GM21526 (cell line): ENCODE results near the gene RPS16.
A peak's percentile ranks its signal among the peaks of the same experiment; 100 is the strongest.

Source experiments
- ATAC-seq: cut with Tn5 transposase; IDR thresholded peaks from one replicate; pipeline ENCODE4 v1.9.1; 2021; ENCODE audit warnings: moderate library complexity; ENCODE audit not compliant: unreplicated experiment, low FRiP score

RPS16 gene

GRCh38 chr19:39408392-39409207, 27.1 kb downstream of the RPS16 start:
- no peak for ATAC-seq

- no peak for ATAC-seq
Observed at GRCh38 chr19:39407660-39408391, 27.9 kb downstream of the RPS16 start.

- no peak for ATAC-seq
Observed at GRCh38 chr19:39407410-39407659, 28.4 kb downstream of the RPS16 start.

DNA sequence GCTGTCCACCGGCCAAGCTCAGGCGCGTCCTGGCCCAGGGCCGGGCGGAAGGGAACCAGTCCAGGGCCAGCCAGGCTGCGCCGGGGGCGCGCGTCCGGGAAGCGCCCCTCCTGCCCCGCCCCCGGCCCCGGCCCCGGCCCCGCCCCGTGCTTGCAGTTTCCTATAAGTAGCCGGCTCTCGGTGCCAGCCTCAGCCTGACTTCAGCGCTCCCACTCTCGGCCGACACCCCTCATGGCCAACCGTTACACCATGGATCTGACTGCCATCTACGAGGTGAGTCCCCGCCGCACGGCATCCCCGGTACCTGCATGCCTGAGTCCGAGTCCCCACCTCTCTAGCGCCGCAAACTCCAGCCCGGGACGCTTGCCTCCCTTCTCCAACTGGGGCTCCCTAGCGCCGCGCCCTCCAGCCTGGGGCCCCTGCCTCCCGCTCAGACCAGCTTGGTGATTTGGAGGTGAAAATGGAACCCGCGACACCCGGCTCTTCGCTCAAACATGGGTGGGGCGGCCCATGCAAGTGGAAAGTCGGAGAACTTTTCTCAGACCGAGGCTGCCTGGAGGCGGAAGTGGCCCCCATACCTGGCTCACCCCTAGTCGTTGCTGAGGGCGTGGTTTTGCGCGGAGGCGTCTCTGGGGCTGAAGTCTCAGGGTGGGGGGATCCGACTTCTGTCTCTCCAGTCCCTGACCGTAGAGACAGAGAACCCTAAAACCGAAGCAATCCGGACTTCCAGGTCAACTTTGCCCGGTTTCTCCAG, 28.9 kb downstream of the RPS16 start, which contains the start of gene ZFP36:
Gene ZFP36, plus strand, starts transcription at position 192 of the 754 bp plus-strand sequence. Its CDS starts 58 bp downstream, at position 250.
- ATAC-seq: no peak

DNA sequence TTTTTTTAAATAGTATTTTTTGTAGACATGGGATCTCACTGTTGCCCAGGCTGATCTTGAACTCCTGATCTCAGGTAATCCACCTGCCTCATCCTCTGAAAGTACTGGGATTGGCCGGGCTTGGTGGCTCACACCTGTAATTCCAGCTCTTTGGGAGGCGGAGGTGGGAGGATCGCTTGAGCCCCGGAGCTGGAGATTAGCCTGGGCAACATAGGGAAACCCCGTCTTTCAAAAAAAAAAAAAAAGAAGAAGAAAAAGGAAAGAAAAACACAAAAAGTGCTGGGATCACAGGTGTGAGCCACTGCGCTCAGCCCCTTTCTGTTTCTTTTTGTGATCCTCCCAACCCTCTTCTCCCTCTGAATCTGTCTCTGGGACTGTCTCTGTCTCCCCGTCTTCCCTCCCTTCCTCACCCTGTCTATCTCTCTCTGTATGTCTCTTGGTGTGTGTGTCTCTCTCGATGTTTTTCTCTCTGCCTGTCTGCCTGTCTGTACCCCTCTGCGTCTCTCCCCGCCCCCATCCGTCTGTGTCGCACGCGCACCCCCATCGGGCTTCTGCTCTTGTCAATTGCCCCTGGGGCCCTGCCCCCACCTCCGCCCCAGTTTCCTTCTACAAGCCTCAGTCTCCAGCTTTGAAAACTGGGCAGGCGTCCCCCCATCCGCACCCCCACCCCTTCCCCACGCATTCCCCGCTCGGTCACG, 29.6 kb downstream of the RPS16 start:
- ATAC-seq: no peak

GRCh38 chr19:39405261-39405957, 30.3 kb downstream of the RPS16 start:
- no peak for ATAC-seq

DNA sequence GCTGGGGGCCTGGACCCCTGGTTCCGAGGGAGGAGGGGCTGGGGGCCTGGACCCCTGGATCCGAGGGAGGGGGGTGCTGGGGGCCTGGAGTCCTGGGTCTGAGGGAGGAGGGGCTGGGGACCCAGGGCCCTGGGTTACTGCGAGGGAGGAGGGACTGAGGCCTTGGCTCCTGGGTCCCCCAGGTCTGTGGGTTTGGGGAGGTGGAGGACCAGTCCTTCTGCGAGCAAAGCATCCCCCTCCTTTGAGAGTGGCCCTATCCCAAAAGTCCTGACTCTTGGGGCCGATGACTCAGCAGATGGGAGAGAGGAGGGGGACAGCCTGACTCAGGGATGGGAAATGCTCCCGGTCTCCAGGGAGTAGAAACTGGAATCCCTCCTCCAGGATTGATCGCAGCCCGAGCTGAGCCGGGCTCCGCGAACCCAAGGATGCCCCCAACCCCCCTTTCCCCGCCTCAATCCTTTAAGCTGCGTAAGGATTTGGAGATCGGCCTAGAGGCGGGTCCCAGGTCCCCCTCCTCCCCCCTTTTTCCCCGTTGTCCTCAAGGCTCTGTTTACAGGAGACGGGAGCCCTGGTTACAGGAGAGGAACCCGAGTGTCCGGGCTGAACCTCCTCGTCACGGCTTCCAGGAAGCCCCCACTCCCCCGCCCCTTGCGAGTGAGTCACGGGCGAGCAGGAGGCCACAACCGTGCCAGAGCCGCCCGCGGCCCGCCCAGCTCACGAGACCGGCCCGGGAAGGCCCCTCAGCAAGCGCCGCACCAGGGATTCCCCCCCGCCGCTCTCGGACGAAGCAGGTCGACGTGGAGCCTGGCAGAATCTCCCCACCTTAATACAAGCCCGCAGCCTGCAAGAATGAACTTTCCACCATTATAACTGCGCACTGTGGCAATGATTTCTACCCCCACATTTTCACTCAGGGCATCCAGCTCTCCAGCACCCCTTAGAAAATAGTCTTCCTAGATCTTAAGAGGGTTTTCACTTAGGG, 32.1 kb downstream of the RPS16 start:
- ATAC-seq: no peak

DNA sequence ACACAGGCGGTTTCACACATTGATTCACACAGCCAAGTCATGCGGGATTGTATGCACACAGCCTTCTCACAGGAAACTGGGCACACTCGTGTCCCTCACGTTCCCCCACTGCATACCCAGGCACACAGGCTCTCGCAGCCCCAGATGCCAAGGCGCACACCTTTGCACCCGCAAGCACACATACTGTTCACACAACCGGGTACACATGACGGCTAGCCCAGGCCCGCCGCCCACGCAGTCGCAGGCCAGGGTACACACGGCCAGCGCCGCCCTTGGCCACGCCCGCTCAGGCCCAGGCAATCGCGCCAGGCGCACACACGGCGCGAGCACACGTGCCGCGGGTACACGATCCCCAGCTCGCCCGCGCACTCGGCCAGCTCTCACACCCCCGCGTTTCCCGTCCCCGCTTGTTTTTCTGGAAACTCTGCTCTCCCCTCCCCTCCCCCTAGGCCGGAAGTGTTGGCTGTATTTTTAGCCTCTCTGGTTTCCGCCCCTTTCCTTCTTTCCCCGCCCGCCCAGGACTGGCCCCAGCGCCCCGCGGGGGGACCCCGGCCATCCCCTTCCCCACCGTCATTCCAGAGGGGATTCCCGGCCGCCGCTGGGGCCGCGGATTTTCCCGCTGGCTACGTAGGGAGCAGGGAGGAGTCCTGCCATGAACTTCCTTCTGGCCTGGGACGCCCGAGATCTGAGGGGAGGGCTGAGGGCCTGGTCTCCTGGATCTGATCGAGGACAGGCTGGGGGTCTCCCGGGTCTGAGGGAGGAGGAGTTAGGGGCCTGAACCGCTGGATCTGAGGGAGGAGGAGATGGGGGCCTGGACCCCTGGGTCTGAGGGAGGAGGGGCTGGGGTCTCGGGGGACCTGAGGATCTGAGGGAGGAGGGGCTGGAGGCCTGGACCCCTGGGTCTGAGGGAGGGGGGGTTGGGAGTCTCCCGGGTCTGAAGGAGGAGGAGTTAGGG, 33.1 kb downstream of the RPS16 start:
- peak; percentile 22 for ATAC-seq

DNA sequence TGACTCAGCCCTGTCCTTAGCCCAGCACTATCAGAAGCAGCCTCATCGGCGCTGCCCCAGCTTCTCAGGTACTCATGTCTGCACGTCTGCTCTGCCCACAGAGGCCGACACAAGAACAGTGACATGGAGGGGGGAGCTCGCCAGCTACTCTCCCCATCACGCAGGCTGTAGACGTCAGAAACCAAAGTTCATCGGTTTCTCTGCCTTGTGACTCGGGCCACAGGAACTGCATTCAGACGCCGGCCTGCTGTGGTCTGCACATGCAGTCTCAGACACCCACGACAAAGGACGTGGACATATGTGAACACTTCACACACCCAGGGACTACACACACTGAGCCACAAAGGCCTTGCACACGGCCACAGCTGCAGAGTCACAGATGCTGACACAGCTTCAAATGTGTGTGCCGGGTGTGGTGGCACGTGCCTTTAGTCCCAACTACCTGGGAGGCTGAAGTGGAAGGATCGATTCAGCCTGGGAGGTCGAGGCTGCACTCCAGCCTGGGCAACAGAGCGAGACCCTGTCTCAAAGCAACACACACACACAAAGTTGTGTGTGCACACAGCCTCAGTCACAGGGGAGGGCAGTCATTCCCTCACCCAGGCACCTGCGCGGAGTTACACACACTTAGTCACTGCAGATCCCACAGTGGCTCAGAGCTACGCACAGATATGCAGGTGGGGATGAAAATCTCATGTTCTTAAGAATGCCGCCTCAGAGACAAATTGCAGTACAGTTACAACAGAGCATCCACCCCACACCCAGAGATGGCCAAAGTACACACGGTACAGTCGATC, 34.0 kb downstream of the RPS16 start:
- no peak for ATAC-seq

DNA sequence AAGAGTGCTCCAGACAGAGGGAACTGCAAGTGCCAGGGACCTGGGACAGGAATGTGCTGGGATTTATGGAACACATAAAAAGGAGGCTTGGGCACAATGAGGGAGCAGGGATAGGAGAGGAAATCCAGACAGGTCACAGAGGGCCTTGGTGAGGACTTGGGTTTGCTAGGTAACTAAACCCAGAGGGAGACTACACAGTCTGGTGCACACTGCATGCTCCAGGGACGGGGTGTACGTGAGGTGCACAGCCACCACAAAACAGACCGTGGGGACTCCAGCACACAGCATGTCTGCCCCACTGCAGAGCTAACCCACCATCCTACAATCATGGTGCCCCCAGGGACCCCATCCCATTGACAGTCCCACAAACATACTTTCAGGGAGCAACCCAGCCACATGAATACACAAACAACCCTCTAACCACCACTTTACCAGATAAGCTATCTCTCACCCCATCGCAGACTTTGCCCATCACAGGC, 34.6 kb downstream of the RPS16 start:
- ATAC-seq: no peak

DNA sequence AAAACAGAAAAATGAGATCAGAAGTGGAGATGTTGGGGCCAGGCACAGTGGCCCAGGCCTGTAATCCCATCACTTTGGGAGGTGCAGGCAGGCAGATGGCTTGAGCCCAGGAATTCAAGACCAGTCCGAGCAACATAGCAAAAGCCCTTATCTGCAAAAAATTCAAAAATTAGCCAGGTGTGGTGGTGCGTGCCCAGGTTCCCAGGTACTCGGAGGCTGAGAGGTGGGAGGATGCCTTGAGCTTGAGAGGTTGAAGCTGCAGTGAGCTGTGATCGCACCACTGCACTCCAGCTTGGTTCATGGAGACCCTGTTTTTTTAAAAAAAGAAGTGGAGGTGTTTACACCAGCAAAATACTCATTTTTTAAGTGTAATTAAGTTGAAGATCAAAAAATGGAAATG, 35.7 kb downstream of the RPS16 start:
- no peak for ATAC-seq

DNA sequence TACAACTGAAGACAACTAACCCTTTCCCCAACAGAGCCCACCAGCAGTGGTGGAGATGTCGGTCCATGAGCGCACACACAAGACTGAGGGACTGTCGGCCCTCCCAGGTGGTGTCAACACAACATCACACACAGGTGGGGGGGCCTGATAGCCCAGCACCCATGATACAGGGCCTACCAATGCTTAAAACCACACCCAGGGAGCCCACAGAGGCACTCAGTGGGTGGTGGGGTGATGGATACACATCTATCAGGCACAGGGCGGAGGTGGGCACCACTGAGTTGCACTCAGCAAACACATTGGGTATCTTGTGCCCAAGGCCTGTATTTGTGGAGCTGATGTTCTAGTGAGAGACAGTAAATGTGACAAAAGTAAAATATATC, 36.1 kb downstream of the RPS16 start:
- no peak for ATAC-seq

GRCh38 chr19:39398297-39398864, 37.4 kb downstream of the RPS16 start:
- no peak for ATAC-seq

GRCh38 chr19:39397360-39398296, 38.1 kb downstream of the RPS16 start:
- ATAC-seq: peak; percentile 36

DNA sequence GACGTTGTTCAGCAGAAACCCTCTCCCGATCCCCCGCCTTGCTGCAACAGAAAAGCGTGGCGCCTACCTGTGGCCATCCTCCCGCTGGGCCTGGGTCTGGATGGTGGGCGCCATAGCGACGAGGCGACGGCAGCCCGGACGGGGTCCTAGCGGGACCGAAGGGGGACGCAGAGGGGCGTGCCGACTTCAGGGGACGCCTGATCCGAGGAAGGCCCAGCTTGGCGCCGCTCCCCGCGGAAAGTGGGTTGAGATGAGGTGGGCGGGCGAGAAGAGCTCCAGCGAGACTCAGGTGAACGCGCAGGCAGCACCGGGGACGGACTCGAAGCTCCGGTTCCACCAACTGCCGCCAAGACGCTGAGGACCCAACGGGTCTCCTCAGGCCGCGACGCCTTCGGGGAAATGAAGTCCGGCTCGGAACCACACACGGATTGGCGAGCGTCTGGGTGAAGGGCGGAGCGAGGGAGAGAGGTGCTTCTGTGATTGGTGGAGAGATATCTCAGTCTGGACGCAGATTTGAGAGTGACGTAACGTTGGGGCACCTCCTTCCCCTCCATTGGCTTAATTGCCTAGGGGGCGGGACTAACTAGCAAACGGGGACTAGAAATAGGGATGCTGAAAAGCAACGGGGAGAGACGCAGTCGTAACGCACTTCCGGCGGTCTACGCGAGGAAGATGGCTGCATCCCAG, 44.9 kb downstream of the RPS16 start, which contains the start of the genes MED29 and PAF1:
Gene MED29, plus strand, starts transcription at position 628 of the 687 bp plus-strand sequence. Its CDS starts 45 bp downstream, at position 673.
Gene PAF1, minus strand, starts transcription at position 356 of the 687 bp plus-strand sequence. Its CDS starts 242 bp downstream, at position 114.
- ATAC-seq: peak; percentile 82
